H1 (cell line): ENCODE measurements around the gene DCK. TPM values are rescaled to one million over a fixed set of nuclear protein-coding genes. Genes with fewer than 3 reads are reported as not detected.

Experiments used
- ATF3 ChIP-seq: IDR thresholded peaks from 2 replicates; pipeline ENCODE4 v1.6.1; 2011; ENCODE audit warnings: low read depth, mild to moderate bottlenecking, low read length; ENCODE audit not compliant: insufficient read depth
- CBX5 ChIP-seq: fragments of 300-800, 300-1000 bp; sonication (generic); IDR thresholded peaks from 2 replicates; pipeline ENCODE4 v1.7.1; 2016; ENCODE audit warnings: antibody characterized with exemption, low read length, low read depth
- KDM5A ChIP-seq: fragments of 200-600 bp; IDR thresholded peaks from 2 replicates; pipeline ENCODE4 v1.7.1; 2012; ENCODE audit warnings: mild to moderate bottlenecking, low read length, inconsistent platforms, mixed read lengths
- polyA plus RNA-seq, 7 experiments: library from polyadenylated mRNA; depleted of rRNA in 3 of 7; stranded (reverse) in 5 of 7; unstranded in 2 of 7; fragments of >200 nt in 5 of 7; fragments of 200-250 nt in 2 of 7; gene quantifications; 1 replicate in 5 of 7; 2 replicates in 1 of 7; 4 replicates in 1 of 7; pipeline versions ENCODE4 v1.2.1 to v1.2.3, GENCODE V29; 2011 to 2013; ENCODE audit warnings: missing spikeins in 2 of 7, mixed read lengths in 2 of 7
- total RNA-seq: library from RNA; stranded (reverse); fragmentation: NEBNext Ultra II Directional; extraction: Animal tissue kit (Norgen Biotek cat#: 25700); gene quantifications from 2 replicates; pipeline ENCODE4 v1.2.1, GENCODE V29; 2021

DCK gene
- total and polyA plus RNA-seq, 2 of the 8 experiments (the other 6 are each of a cell fraction or from before 2014, with no cell fraction given) = 4.8 to 18.1 TPM

GRCh38 chr4:70980196-70980595 lies 13.3 kb upstream of the DCK start (continued):
- TF ChIP-seq KDM5A (no peak), CBX5 (no peak), ATF3 (no peak)
